AG09319 (cell line): ENCODE results near the gene RNFT2.

Experiments used
- DNase-seq: peaks from one replicate; pipeline ENCODE4 v3.0.0-alpha.2; 2010; ENCODE audit warnings: low read depth; ENCODE audit errors: extremely low read depth
- CTCF ChIP-seq: IDR thresholded peaks from 2 replicates; pipeline ENCODE4 v1.5.1; 2011; ENCODE audit warnings: low read depth, mild to moderate bottlenecking, inconsistent platforms, low read length, moderate library complexity

Gene RNFT2

GRCh38 chr12:116821291-116821690 lies 83.2 kb downstream of the RNFT2 start:
- no peak for DNase-seq
- TF ChIP-seq CTCF = no peak

GRCh38 chr12:116827432-116827831 lies 89.3 kb downstream of the RNFT2 start:
- DNase-seq = no peak
- TF ChIP-seq CTCF = no peak

GRCh38 chr12:116832353-116832752 lies 94.2 kb downstream of the RNFT2 start:
- DNase-seq = no peak
- no peak for TF ChIP-seq CTCF

GRCh38 chr12:116833474-116833873 lies 95.4 kb downstream of the RNFT2 start:
- DNase-seq = no peak
- TF ChIP-seq CTCF = no peak

GRCh38 chr12:116835484-116835883 lies 97.4 kb downstream of the RNFT2 start:
- no peak for DNase-seq
- no peak for TF ChIP-seq CTCF

GRCh38 chr12:116837097-116837496 lies 99.0 kb downstream of the RNFT2 start:
- no peak for TF ChIP-seq CTCF
- no peak for DNase-seq

- TF ChIP-seq CTCF = no peak
- no peak for DNase-seq
These were observed 100.2 kb downstream of the RNFT2 start for GRCh38 chr12:116838365-116838764.
